Immature natural killer cell (primary cell): Measurements from ENCODE around the gene NUDT14. TPM values are rescaled to one million over a fixed set of nuclear protein-coding genes. Genes with fewer than 3 reads are reported as not detected.

ENCODE experiments used
- DNase-seq, 3 donors: peaks; one replicate each; pipeline ENCODE4 v3.0.0; 2022; ENCODE audit warnings: mixed read lengths in 1 of 3
- H3K27ac Mint-ChIP-seq, 6 donors: one replicate each; pipeline ENCODE4 v1.8.0; 2020; ENCODE audit warnings: mixed read lengths in 6 of 6, mild to moderate bottlenecking in 5 of 6, inconsistent platforms in 4 of 6, moderate library complexity in 3 of 6
- H3K27me3 Mint-ChIP-seq, 3 donors: one replicate each; pipeline ENCODE4 v1.8.0; 2020 to 2021; ENCODE audit warnings: low read depth in 3 of 3, mild to moderate bottlenecking in 3 of 3, mixed read lengths in 3 of 3, moderate library complexity in 3 of 3, inconsistent platforms in 1 of 3
- H3K36me3 Mint-ChIP-seq, 3 donors: one replicate each; pipeline ENCODE4 v1.8.0; 2020; ENCODE audit warnings: mixed read lengths in 3 of 3, inconsistent platforms in 2 of 3, mild to moderate bottlenecking in 2 of 3
- H3K4me1 Mint-ChIP-seq, 2 donors: one replicate each; pipeline ENCODE4 v1.8.0; 2020; ENCODE audit warnings: inconsistent platforms in 2 of 2, mild to moderate bottlenecking in 2 of 2, mixed read lengths in 2 of 2, moderate library complexity in 1 of 2
- H3K4me3 Mint-ChIP-seq, 5 donors: one replicate each; pipeline ENCODE4 v1.8.0; 2020; ENCODE audit warnings: mild to moderate bottlenecking in 5 of 5, mixed read lengths in 5 of 5, inconsistent platforms in 3 of 5, moderate library complexity in 3 of 5
- H3K9me3 Mint-ChIP-seq, 6 donors: one replicate each; pipeline ENCODE4 v1.8.0; 2020; ENCODE audit warnings: mild to moderate bottlenecking in 6 of 6, mixed read lengths in 6 of 6, inconsistent platforms in 4 of 6, moderate library complexity in 3 of 6
- polyA plus RNA-seq, 3 donors: library from polyadenylated mRNA; unstranded; fragments of 300-500 nt; fragmentation: Illumina TruSeq; gene quantifications; one replicate each; pipeline ENCODE4 v1.2.3, GENCODE V29; 2021

The NUDT14 gene
- polyA plus RNA-seq, 3 donors from 2014 or later = 21.9 to 29.7 (median 27.3) TPM

DNA sequence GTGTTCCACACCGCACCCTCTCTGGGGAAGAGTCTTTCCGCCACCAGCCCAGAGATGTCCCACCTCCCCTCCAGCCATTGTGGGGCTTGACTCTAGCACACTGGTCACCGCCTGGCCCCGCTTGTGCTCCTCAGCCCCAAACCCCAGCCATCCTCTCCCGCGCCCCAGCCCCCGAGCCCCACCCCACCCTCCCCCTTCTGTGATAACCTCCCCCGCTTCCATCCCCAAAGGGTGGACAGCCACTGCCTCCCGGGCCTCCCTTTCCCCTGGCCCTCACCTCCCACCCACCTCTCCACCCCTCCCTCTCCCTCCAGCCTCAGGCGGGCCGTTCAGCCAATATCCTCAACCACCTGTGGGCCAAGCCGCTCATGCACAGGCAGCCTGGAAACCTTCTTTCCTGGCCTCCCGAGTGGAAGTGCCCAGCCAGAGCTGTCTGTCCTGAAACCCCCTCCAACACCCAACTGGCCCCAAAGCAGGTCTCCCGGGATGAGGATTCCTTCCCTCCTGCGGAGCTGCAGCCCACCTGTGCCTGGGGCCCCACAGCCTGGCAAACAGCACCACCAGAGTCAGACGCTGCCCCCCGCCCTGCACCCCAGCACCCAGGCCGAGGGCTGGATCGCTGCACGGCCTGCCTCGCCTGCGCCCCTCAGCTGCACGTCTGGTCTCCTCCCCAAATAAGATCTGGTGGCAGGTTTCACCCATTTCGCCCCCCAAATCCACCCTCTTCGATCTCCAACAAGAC is 27.1 kb upstream of the NUDT14 start:
- no peak overlapping the region for H3K27ac Mint-ChIP-seq
- peaks cover 0 to 9% (median 1%) of the 10 kb centered on the region in 3 donors for H3K27me3 Mint-ChIP-seq
- no peak for DNase-seq
- H3K4me1 Mint-ChIP-seq = no peaks in the 10 kb centered on the region
- no peaks in the 10 kb centered on the region for H3K9me3 Mint-ChIP-seq
- no peak overlapping the region for H3K4me3 Mint-ChIP-seq
- no peaks in the 10 kb centered on the region for H3K36me3 Mint-ChIP-seq

DNA sequence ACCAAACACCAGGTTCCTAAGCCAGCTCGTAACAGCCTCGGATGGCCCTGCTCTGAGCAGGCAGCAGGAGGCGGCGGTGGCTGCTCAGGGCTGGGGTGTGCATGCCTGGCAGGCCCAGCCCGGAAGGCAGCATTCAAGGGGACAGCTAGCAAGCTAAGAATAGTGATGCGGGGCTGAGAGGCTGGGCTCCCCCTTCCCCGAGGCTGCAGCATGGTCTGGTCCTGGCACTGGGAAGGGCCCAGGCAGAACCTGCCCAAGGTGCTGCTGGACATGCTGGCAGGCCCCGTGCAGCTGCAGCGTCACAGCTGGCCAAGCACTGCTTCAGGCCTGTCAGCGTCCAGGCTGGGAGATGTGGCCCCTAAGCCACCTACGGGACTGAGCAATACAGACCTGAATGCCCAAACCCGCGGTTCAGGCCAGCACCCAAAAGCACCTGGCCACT is 26.4 kb upstream of the NUDT14 start:
- peaks cover 0 to 9% (median 1%) of the 10 kb centered on the region in 3 donors for H3K27me3 Mint-ChIP-seq
- no peak for DNase-seq
- no peaks in the 10 kb centered on the region for H3K9me3 Mint-ChIP-seq
- no peaks in the 10 kb centered on the region for H3K4me1 Mint-ChIP-seq
- H3K4me3 Mint-ChIP-seq = no peak overlapping the region
- no peak overlapping the region for H3K27ac Mint-ChIP-seq
- H3K36me3 Mint-ChIP-seq = no peaks in the 10 kb centered on the region

DNA sequence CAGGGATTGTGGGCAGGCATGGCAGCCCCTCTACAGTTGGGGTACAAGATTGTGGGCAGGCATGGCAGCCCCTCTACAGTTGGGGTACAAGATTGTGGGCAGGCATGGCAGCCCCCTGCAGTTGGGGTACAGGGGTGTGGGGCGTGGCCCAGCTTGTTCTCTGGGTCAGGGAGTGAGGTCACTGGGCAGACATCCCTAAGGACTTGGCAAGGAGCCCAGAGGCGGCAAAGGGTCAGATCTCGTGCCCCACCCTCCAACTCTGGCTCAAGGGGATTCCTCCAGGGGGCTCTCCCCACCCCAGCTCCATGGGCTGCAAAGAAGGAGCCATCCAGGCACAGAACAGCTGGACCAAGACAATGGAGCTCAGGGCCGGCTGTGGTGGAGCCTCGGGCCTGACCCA is 25.8 kb upstream of the NUDT14 start:
- DNase-seq = no peak

DNA sequence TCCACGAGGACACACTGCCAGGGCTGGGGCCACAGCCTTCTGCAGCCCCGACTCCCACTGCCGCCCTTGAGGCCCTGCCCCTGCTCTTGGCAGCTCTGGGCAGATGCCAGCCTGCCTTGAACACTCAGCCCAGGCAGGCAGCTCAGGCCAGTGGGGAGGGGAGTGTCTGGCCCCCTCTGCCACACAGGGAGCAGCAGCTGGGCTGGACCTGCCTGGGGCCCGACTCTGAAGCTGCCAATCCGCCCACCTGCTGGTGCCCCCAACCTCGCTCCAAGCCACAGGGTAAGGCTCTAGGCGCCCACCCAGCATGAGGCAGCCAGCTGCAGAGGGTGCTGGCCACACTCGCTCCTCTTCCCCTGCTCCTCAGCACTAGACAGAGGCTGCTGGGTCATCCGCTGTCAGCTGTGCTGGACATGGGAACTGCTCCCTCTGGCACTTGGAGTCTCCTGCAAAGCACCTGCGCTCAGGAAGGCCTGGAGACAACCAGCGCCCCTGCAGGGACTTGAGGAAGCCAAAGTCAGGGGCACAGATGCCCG is 24.6 kb upstream of the NUDT14 start:
- Mint-ChIP-seq H3K9me3 (no peaks in the 10 kb centered on the region), H3K4me1 (no peaks in the 10 kb centered on the region), H3K36me3 (no peaks in the 10 kb centered on the region), H3K27me3 (peaks cover 1 to 10% (median 7%) of the 10 kb centered on the region in 3 donors), H3K27ac (no peak overlapping the region), H3K4me3 (no peak overlapping the region)
- DNase-seq = no peak

More for the DNA sequence above, 25.8 kb upstream of the NUDT14 start:
- Mint-ChIP-seq H3K4me3 (no peak overlapping the region), H3K36me3 (no peaks in the 10 kb centered on the region), H3K27me3 (peaks cover 1 to 9% (median 2%) of the 10 kb centered on the region in 3 donors), H3K9me3 (no peaks in the 10 kb centered on the region), H3K4me1 (no peaks in the 10 kb centered on the region), H3K27ac (no peak overlapping the region)

DNA sequence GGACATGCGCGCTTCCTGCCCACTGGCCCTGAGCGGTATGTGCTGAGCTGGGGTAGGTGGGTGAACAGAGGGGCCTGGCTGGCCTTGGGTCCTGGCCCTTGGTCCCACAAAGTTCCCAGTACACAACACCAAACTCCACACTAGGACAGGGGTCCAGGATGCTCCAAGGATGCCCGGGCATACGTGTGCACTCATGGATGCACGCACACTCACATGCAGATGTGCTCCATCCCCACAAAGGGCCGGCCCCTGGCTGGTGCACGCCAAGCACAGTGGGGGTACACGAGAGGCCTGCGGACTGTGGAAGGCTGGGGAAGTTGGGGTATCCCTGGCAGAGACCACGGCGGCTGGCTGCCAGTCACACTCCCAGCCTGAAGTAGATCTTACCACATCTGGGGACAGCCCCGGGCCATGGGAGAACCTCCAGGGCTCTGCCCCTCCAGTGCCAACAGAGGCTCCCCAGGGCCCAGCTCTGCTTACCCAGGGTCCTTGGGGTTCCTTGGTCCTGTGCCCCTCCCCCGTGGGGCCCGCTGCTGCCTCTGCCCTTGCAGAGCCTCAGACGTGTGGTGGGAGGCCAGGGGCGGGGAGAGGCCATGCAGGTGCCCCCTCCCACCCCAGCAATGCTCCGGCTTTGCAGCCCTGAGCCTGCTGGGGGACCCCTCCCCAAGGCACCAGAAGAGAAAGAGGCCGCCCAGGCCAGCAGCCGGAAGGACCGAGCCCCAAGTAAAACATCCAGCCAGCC is 24.0 kb upstream of the NUDT14 start:
- no peaks in the 10 kb centered on the region for H3K4me1 Mint-ChIP-seq
- H3K27me3 Mint-ChIP-seq = peaks cover 1 to 15% (median 9%) of the 10 kb centered on the region in 3 donors
- no peak overlapping the region for H3K27ac Mint-ChIP-seq
- no peak overlapping the region for H3K4me3 Mint-ChIP-seq
- no peaks in the 10 kb centered on the region for H3K9me3 Mint-ChIP-seq
- DNase-seq = no peak
- no peaks in the 10 kb centered on the region for H3K36me3 Mint-ChIP-seq

DNA sequence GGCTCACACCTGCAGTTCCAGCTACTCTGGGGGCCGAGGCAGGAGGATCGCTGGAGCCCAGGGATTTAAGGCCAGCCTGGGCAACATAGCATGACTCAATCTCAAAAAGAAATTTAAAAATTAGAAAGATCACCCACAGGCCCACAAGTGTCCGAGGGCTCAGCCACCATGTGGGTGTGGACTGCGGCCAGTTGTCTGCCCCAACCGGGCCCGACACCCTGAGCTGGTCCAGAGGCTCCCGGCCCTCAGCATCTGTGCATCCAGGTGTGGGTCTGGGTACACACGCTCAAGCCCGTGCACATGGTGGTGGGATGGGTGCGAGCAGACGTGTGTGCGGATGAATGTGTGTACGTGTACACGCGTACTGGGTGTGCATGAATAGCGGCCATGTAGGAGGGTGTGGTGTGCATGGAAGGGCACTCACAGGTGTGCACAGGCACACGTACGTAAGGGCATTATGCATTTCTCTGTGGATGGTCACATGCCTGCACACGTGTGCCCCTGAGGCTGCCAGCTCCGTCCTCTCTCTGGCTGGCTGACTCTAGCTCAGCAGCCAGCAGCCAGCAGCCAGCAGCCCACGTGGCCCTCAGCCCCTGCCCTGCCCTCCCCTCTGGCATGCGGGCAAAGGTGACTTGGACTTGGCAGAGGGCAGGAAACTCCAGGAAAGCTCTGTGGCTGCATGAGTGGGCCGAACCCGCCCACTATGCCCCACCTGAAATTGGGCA is 23.3 kb upstream of the NUDT14 start:
- no peaks in the 10 kb centered on the region for H3K9me3 Mint-ChIP-seq
- peaks cover 4 to 19% (median 13%) of the 10 kb centered on the region in 3 donors for H3K27me3 Mint-ChIP-seq
- H3K4me1 Mint-ChIP-seq = no peaks in the 10 kb centered on the region
- no peak overlapping the region for H3K4me3 Mint-ChIP-seq
- H3K36me3 Mint-ChIP-seq = no peaks in the 10 kb centered on the region
- H3K27ac Mint-ChIP-seq = no peak overlapping the region
- no peak for DNase-seq

DNA sequence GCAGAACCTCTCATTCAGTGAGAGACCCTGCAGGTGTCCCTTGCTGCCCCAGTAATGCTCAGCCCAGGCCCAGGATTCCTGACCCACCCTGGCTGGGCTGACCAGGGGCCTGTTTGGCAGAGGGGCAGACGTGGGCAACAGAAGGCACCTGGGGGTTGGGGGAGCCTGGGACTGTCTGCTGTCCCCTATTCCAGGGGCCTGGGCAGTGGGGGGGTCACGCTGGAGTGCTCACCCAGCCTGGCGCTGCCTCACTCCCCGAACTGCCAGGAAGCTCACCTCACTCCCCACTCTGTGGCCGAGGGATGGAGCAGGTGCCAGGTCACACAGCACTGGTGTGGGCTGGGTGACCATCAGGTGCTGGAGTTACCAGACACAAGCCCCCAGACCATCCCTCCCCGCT is 22.6 kb upstream of the NUDT14 start:
- Mint-ChIP-seq H3K36me3 (no peaks in the 10 kb centered on the region), H3K27ac (no peak overlapping the region), H3K9me3 (no peaks in the 10 kb centered on the region), H3K27me3 (peaks cover 10 to 23% (median 17%) of the 10 kb centered on the region in 3 donors), H3K4me1 (no peaks in the 10 kb centered on the region), H3K4me3 (no peak overlapping the region)
- no peak for DNase-seq

DNA sequence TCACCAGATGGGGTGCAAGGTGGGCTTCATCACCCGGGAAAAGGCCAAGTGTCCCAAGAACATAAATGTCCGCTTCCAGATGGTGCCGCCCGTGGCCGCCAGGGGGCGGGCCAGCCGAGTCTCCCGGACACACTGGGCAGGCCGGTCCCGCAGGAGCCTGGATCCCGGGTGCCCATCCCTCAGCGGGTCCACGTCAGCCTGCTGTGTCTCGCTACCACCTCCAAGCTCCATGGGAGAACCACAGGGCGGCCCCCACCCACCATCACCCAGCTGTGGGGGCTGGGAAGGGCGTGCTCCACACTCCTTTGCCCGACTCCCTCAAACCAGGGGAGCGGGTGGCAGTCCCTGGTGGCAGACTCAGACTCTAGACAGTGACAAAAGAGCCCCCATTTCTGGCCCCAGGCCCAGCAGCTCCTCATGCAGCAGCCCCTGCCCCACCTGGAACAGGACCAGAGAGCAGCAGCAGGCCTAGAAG is 22.0 kb upstream of the NUDT14 start:
- peak; percentile 62 to 69 (median 62) for DNase-seq
- H3K4me1 Mint-ChIP-seq = no peaks in the 10 kb centered on the region
- H3K27ac Mint-ChIP-seq = no peak overlapping the region
- no peaks in the 10 kb centered on the region for H3K9me3 Mint-ChIP-seq
- H3K4me3 Mint-ChIP-seq = no peak overlapping the region
- H3K36me3 Mint-ChIP-seq = no peaks in the 10 kb centered on the region
- H3K27me3 Mint-ChIP-seq = peaks cover 11 to 29% (median 20%) of the 10 kb centered on the region in 3 donors

DNA sequence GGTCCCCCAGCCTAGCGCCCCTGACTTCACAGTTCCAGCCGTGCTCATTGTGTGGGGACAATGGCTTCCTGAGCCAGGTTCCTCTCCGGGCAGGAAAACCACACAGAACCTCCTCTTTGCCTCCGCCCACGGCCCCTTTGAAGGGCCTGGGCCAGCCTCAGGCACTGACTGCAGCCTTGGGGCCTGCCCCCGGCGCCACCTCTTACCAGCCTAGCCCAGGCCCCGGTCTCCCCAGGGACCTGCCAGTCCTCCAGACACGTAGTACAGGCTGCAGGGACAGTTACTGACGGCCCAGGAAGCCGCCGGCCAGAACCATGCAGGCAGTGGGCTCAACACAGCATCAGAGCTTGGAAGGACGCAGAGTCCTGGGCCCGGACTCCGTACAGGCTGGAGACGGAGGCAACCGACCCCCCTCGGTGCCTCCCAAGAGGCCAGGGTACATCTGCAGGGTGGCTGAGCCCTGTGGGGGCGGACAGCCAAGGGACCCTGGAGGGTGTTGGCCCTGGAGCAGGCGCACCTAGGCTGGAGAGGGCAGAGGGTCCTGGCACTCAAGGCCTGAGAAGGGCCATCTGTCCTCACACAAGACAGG is 20.9 kb upstream of the NUDT14 start:
- Mint-ChIP-seq H3K36me3 (no peaks in the 10 kb centered on the region), H3K27ac (no peak overlapping the region), H3K4me3 (no peak overlapping the region), H3K27me3 (peaks cover 9 to 32% (median 22%) of the 10 kb centered on the region in 3 donors), H3K9me3 (no peaks in the 10 kb centered on the region), H3K4me1 (no peaks in the 10 kb centered on the region)
- DNase-seq = peak in 1 of 3 donors; percentile 21

DNA sequence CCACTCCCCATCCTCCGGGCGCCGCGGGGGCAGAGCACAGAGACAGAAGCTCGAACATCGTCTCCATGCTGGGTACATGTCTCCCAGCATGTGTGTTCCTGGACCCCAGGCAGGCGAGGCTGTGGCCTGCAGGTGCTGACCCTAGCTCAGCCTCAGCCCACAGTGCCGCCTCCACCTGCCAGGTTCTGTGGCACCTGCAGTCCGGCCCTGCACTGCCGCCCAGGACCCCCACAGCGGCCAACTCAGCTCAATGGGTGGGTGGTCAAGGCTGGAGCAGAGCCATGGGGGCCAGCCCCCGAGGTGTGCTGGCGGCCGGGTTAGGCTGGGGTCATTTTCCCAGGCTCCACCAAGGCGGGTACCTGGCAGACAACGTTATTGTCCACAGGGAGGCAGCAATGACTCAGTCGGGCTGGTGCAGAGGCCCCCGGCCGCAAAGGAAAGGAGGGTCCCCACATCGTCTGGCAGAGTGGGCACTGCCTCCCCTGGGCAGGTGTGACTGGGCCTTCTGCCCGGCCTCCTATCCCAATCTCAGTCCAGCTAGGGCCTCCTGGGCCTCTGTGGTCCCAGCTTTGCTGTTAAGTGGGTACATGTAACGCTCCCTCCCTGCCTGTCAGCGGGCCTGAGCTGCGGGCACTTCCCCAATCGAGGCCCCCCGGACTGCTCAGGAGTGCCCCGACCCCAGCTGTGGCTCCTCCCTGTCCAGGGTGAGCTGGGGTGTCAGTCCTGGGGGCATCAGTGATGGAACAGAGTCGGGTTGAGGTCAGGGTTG is 20.2 kb upstream of the NUDT14 start:
- Mint-ChIP-seq H3K4me3 (no peak overlapping the region), H3K27me3 (peaks cover 9 to 28% (median 24%) of the 10 kb centered on the region in 3 donors), H3K4me1 (no peaks in the 10 kb centered on the region), H3K36me3 (no peaks in the 10 kb centered on the region), H3K27ac (no peak overlapping the region), H3K9me3 (no peaks in the 10 kb centered on the region)
- no peak for DNase-seq

DNA sequence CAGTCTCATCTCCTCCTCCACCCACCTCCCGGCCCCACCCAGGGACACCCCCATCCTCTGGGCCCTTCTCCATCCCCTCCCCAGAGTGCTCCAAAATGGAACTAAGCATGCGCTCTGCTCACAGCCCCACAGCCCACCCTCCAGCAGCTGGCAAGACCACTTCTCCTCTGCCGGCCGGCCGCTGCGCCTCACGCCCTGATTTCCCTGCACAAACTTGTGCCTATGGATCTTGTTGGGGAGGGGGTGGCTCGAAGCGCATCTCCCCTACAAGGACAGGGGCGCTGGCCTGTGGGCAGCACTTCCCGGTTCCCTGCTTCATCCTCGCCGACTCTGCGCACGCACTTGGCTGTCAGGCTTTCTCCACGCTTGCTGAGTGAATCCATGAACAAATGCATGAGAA is 19.5 kb upstream of the NUDT14 start:
- H3K4me3 Mint-ChIP-seq = no peak overlapping the region
- DNase-seq = no peak
- peaks cover 0 to under 1% of the 10 kb centered on the region in 2 donors for H3K4me1 Mint-ChIP-seq
- H3K36me3 Mint-ChIP-seq = no peaks in the 10 kb centered on the region
- peaks cover 9 to 25% (median 24%) of the 10 kb centered on the region in 3 donors for H3K27me3 Mint-ChIP-seq
- no peak overlapping the region for H3K27ac Mint-ChIP-seq
- H3K9me3 Mint-ChIP-seq = no peaks in the 10 kb centered on the region

DNA sequence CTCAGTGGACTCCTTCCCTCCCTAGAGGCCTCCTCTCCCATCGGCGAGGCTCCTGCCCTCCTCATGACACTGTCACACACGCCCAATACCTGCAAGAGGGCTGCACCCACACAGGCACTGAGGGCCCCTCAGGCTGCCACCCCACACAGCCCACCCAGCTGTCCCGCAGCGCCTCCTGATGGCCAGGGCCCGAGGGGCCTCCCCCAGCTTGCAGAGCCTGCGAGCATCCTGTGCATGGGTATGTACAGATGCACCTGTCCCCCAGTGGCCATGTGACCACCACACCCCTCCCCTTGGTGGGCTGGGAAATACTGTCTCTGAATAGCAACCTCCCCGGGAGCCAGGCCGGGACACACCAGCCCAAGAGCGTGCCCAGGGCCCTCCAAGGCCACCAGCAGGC is 19.0 kb upstream of the NUDT14 start:
- no peak for DNase-seq
- no peak overlapping the region for H3K4me3 Mint-ChIP-seq
- no peak overlapping the region for H3K27ac Mint-ChIP-seq
- H3K36me3 Mint-ChIP-seq = no peaks in the 10 kb centered on the region
- no peaks in the 10 kb centered on the region for H3K9me3 Mint-ChIP-seq
- peaks cover 9 to 26% (median 25%) of the 10 kb centered on the region in 3 donors for H3K27me3 Mint-ChIP-seq
- H3K4me1 Mint-ChIP-seq = peaks cover 0 to 2% of the 10 kb centered on the region in 2 donors

DNA sequence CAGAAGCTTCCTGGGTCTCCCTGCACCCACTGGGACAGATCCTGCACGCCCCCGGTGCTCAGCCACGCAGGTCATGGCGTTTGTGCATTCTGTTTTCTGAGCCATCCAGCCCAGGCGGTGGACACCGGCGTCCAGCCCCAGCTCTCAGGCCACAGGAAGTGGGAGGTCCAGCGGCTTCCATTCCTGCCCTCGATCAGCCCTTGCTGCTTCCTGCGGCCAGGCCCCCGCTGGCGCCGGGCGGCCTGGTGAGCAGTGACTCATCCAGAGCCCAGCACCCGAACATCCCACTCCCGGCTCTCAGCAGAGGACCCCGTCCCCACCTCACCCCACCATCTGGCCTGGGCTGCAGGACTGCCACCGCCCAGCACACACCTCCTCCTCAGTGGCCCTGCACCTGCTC is 18.0 kb upstream of the NUDT14 start:
- DNase-seq = no peak
- Mint-ChIP-seq H3K9me3 (no peaks in the 10 kb centered on the region), H3K36me3 (no peaks in the 10 kb centered on the region), H3K4me3 (no peak overlapping the region), H3K27me3 (peaks cover 14 to 27% (median 26%) of the 10 kb centered on the region in 3 donors), H3K27ac (no peak overlapping the region), H3K4me1 (peaks cover 0 to 9% of the 10 kb centered on the region in 2 donors)
